Measurements from ENCODE around the gene TMEM121B. TPM values are rescaled to one million over a fixed set of nuclear protein-coding genes. Genes with fewer than 3 reads are reported as not detected.
A peak's percentile ranks its signal among the peaks of the same experiment; 100 is the strongest.

Gene TMEM121B
- total and polyA plus RNA-seq, 2 of the 13 experiments (the other 11 are each of a cell fraction or from before 2014, with no cell fraction given), result not detected

GRCh38 chr22:17106161-17106784 is 14.9 kb downstream of the TMEM121B start:
- no peak overlapping the region for H3K27ac ChIP-seq (ENCODE audit: extremely low read length, insufficient read depth, low read length)
- DNase-seq (ENCODE audit: low spot score) (no peak), ATAC-seq (peak; percentile 60), FAIRE-seq (no peak)
- H2AFZ ChIP-seq (ENCODE audit: low read length), result no peak overlapping the region
- H3K9ac ChIP-seq (ENCODE audit: insufficient read depth, low read depth, low read length), result no peak overlapping the region
- H3K27me3 ChIP-seq (ENCODE audit: control insufficient read depth in 1 of 2, insufficient read depth in 2 of 2, low read length in 2 of 2), result no peaks in the 10 kb centered on the region
- BruUV-seq (replicated peaks), result no TSS peak
- no peaks in the 10 kb centered on the region for H3K4me1 ChIP-seq (ENCODE audit: insufficient read depth, low read length)
- TF ChIP-seq SIN3A (IDR thresholded peaks at IDR 0.05; ENCODE audit: borderline replicate concordance, low read depth, low read length) (no peak), YEATS4 (CRISPR knock-in tag; IDR thresholded peaks at IDR 0.05; ENCODE audit: borderline replicate concordance) (no peak)
- 94% methylated on average over 7 of the region's 12 CpGs for WGBS (ENCODE audit: low lambda C conversion rate)
- ChIA-PET CTCF (ENCODE audit: low intra/inter-chr PET ratio, low total read pairs) (no interaction called here), POLR2A (no interaction called here)
- H3K4me3 ChIP-seq (replicated peaks in 1 of 3; ENCODE audit: insufficient read depth in 1 of 3, low read depth in 2 of 3, low read length in 3 of 3), result no peak overlapping the region
- H3K4me2 ChIP-seq (ENCODE audit: low read depth, low read length), result no peak overlapping the region
- H3K9me3 ChIP-seq (ENCODE audit: low read length), result no peaks in the 10 kb centered on the region
- H3K79me2 ChIP-seq (ENCODE audit: insufficient read depth, low read length), result no peaks in the 10 kb centered on the region
- intact Hi-C loops (cut with micrococcal nuclease; ENCODE audit: unreplicated experiment), result no loop called here
- in situ Hi-C loops (cut with HindIII; ENCODE audit: extremely low pct_ligation_motif_present, low pct_unique_long_range_greater_than_20kb), result no loop called here
- no peaks in the 10 kb centered on the region for H4K20me1 ChIP-seq (ENCODE audit: insufficient read depth, low read length)
- peaks cover 0 to 14% of the 10 kb centered on the region in 2 experiments; a peak in 3 of 5 replicates for H3K36me3 ChIP-seq (replicated peaks in 1 of 2; ENCODE audit: control insufficient read depth in 1 of 2, insufficient read depth in 2 of 2, low read length in 2 of 2)

GRCh38 chr22:17105143-17106129 is 15.7 kb downstream of the TMEM121B start:
- Histone ChIP-seq H3K9me3 (ENCODE audit: low read length) (no peaks in the 10 kb centered on the region), H3K27ac (ENCODE audit: extremely low read length, insufficient read depth, low read length) (no peak overlapping the region), H3K36me3 (replicated peaks in 1 of 2; ENCODE audit: control insufficient read depth in 1 of 2, insufficient read depth in 2 of 2, low read length in 2 of 2) (peaks cover 0 to 14% of the 10 kb centered on the region in 2 experiments; a peak in 3 of 5 replicates), H3K4me3 (replicated peaks in 1 of 3; ENCODE audit: insufficient read depth in 1 of 3, low read depth in 2 of 3, low read length in 3 of 3) (no peak overlapping the region), H4K20me1 (ENCODE audit: insufficient read depth, low read length) (no peaks in the 10 kb centered on the region), H3K4me1 (ENCODE audit: insufficient read depth, low read length) (no peaks in the 10 kb centered on the region), H3K79me2 (ENCODE audit: insufficient read depth, low read length) (no peaks in the 10 kb centered on the region), H3K27me3 (ENCODE audit: control insufficient read depth in 1 of 2, insufficient read depth in 2 of 2, low read length in 2 of 2) (no peaks in the 10 kb centered on the region), H3K4me2 (ENCODE audit: low read depth, low read length) (no peak overlapping the region), H3K9ac (ENCODE audit: insufficient read depth, low read depth, low read length) (no peak overlapping the region), H2AFZ (ENCODE audit: low read length) (no peak overlapping the region)
- TF ChIP-seq FUBP1 (CRISPR knock-in tag; IDR thresholded peaks at IDR 0.05; ENCODE audit: borderline replicate concordance) (no peak), ZNF768 (CRISPR knock-in tag; IDR thresholded peaks at IDR 0.05) (peak; percentile 61; the same call in 1 of the 2 replicates), ZBTB46 (CRISPR knock-in tag; IDR thresholded peaks at IDR 0.05; ENCODE audit: borderline replicate concordance) (no peak), ZNF674 (CRISPR knock-in tag; IDR thresholded peaks at IDR 0.05; ENCODE audit: low read depth) (no peak)
- in situ Hi-C loops (cut with HindIII; ENCODE audit: extremely low pct_ligation_motif_present, low pct_unique_long_range_greater_than_20kb), result no loop called here
- no peak for FAIRE-seq
- no peak for DNase-seq (ENCODE audit: low spot score)
- no TSS peak for BruUV-seq (replicated peaks)
- ChIA-PET POLR2A (no interaction called here), CTCF (ENCODE audit: low intra/inter-chr PET ratio, low total read pairs) (no interaction called here)
- intact Hi-C loops (cut with micrococcal nuclease; ENCODE audit: unreplicated experiment), result no loop called here
- 92% methylated on average over 15 of the region's 22 CpGs for WGBS (ENCODE audit: low lambda C conversion rate)
- ATAC-seq, result no peak
